ENCODE data around the gene RER1.

RER1 gene

GRCh38 chr1:2350501-2350900, 41.1 kb upstream of the RER1 start:
- Mint-ChIP-seq H3K9me3 (no peaks in the 10 kb centered on the region), H3K27me3 (peaks cover 2% of the 10 kb centered on the region), H3K4me3 (no peak overlapping the region), H3K4me1 (peaks cover 2% of the 10 kb centered on the region), H3K36me3 (no peaks in the 10 kb centered on the region), H3K27ac (no peak overlapping the region)
- DNase-seq (ENCODE audit: low spot score in 2 of 2): no peak
- no peak for ATAC-seq (ENCODE audit: low read depth)

DNA sequence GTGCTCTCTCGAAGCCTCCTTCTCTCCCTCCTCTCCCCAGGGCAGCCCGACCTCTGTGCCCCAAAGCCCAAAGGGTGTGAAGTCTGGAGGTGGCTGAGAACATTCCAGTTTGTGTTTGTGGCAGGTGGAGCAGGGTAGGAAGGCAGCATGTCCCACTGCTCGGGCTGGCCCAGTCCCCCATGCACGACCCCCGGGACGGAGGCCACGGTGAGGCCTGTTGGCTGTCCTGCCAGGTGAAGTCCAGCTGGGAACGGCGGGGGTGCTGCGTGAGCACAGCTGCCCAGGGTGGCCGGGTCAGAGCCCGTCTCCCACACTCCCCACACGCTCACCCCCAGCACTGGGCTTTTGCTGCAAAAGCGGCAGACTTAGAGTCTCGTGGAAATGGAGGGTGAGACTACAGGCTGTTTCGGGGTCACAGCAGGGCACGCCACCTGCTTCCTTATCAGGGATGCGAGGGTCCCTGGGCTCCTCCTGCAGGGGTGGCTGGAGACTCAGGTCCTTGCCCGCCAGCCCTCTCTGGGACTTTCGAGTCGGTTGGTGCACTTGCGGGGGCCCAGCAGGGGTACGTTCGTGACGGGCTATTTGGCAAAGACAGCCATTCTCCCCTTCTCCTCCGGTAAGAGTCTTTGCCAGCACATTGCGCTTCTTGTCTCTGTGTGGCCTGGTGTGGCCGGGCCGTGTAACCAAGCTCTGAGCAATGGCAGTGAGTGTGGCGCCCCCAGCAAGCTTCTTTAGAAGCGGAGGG, 40.6 kb upstream of the RER1 start:
- DNase-seq (ENCODE audit: low spot score in 2 of 2): no peak
- H3K4me3 Mint-ChIP-seq: no peak overlapping the region

DNA sequence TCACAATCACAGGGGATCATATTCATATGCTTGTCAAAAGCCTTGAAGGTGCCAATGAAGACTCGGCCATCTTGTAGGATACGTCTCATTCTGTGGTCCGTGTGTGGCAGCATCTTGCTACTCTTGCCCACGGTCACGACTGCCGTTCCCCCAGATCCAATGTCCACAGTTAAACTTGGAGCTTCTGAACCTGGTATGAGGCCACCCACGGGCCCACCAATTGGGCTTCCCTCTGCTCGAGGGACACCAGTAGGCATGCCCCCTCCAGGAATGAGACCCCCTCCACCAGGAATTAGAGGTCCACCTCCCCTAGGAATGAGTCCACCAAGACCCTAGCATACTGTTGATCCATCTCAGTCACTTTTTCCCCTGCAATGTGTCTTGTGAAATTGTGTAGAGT, 39.9 kb upstream of the RER1 start:
- DNase-seq (ENCODE audit: low spot score in 2 of 2): no peak
- H3K27me3 Mint-ChIP-seq: peaks cover 2% of the 10 kb centered on the region
- H3K9me3 Mint-ChIP-seq: no peaks in the 10 kb centered on the region
- H3K36me3 Mint-ChIP-seq: no peaks in the 10 kb centered on the region
- no peak overlapping the region for H3K27ac Mint-ChIP-seq
- H3K4me1 Mint-ChIP-seq: peaks cover 2% of the 10 kb centered on the region
- no peak overlapping the region for H3K4me3 Mint-ChIP-seq
- ATAC-seq (ENCODE audit: low read depth): no peak

More for the DNA sequence above, 40.6 kb upstream of the RER1 start:
- no peak overlapping the region for H3K27ac Mint-ChIP-seq
- H3K4me1 Mint-ChIP-seq: peaks cover 2% of the 10 kb centered on the region
- no peak for ATAC-seq (ENCODE audit: low read depth)
- H3K9me3 Mint-ChIP-seq: no peaks in the 10 kb centered on the region
- H3K36me3 Mint-ChIP-seq: no peaks in the 10 kb centered on the region
- H3K27me3 Mint-ChIP-seq: peaks cover 2% of the 10 kb centered on the region

DNA sequence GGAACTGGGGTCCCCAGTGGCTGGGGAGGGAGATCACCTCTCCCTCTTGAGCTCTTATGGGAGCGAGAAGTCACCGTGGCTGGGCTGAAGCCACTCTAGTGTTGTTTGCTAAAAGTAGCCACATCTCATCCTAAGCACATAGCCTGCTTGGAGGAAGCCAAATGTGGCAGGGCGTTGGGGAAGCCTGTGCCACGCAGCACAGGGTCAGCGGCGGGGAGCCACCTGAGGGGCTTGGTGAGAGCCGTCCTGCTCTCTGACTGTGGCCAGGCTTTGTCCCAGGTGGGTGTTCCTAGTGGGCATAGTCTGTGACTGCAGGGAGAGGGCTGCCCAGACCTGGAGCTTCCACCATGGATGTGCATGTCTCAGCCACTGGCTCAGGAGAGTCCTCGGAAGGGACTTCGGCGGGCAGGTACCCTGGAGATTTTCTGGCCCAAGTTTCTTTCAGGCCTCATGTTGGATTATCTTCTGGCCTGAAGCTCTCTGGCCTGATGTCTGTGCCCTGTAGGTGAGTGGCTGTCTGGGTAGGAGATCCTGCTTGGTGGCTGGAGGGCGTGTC, 39.2 kb upstream of the RER1 start:
- no peak overlapping the region for H3K27ac Mint-ChIP-seq
- H3K9me3 Mint-ChIP-seq: no peaks in the 10 kb centered on the region
- H3K4me1 Mint-ChIP-seq: peaks cover 2% of the 10 kb centered on the region
- H3K36me3 Mint-ChIP-seq: no peaks in the 10 kb centered on the region
- H3K4me3 Mint-ChIP-seq: no peak overlapping the region
- peaks cover 2% of the 10 kb centered on the region for H3K27me3 Mint-ChIP-seq
- no peak for ATAC-seq (ENCODE audit: low read depth)
- no peak for DNase-seq (ENCODE audit: low spot score in 2 of 2)

DNA sequence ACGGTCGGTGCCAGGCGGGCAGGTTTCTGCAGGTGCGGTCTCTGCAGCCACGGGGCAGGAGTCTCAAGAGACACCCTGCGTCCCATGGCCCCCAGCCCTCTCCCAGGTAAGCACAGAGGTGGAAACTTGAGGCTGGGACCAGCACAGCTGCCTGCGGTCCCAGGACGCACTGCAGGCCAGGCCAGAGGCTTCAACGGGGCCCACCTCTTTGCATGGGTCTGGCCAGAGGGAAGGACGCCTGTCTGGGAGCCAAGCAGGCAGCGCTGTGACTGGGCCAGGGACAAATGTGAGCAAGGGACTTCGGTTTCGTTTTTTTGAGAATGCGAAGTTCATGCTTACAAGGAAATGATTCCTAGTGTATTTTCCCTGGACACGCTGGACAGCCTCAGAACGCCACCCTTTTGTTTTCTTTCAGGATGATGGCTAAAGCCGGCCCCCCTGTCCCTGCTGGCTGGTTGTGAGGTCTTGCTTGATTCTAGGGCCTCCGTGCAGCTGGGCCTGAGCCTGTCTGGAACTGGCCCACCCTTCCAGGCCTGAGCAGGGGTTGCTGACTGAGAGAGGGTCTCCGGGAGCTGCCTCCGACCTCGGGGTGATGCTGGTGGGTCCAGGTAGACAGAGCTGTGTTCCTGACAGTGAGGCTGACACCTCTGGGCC, 38.6 kb upstream of the RER1 start:
- peaks cover 2% of the 10 kb centered on the region for H3K27me3 Mint-ChIP-seq
- H3K27ac Mint-ChIP-seq: no peak overlapping the region
- peaks cover 2% of the 10 kb centered on the region for H3K4me1 Mint-ChIP-seq
- H3K4me3 Mint-ChIP-seq: no peak overlapping the region
- no peak for ATAC-seq (ENCODE audit: low read depth)
- H3K36me3 Mint-ChIP-seq: no peaks in the 10 kb centered on the region
- DNase-seq (ENCODE audit: low spot score in 2 of 2): no peak
- H3K9me3 Mint-ChIP-seq: no peaks in the 10 kb centered on the region

- H3K27ac Mint-ChIP-seq: no peak overlapping the region
- no peaks in the 10 kb centered on the region for H3K9me3 Mint-ChIP-seq
- peaks cover 2% of the 10 kb centered on the region for H3K27me3 Mint-ChIP-seq
- H3K4me1 Mint-ChIP-seq: peaks cover 2% of the 10 kb centered on the region
- no peaks in the 10 kb centered on the region for H3K36me3 Mint-ChIP-seq
- no peak for DNase-seq (ENCODE audit: low spot score in 2 of 2)
- no peak overlapping the region for H3K4me3 Mint-ChIP-seq
- no peak for ATAC-seq (ENCODE audit: low read depth)
Observed at GRCh38 chr1:2353551-2354438, 37.8 kb upstream of the RER1 start.

GRCh38 chr1:2354511-2355372, 36.9 kb upstream of the RER1 start:
- no peaks in the 10 kb centered on the region for H3K9me3 Mint-ChIP-seq
- H3K36me3 Mint-ChIP-seq: peaks cover 5% of the 10 kb centered on the region
- H3K4me1 Mint-ChIP-seq: peaks cover 4% of the 10 kb centered on the region
- H3K27me3 Mint-ChIP-seq: peaks cover 2% of the 10 kb centered on the region
- DNase-seq (ENCODE audit: low spot score in 2 of 2) (no peak), ATAC-seq (ENCODE audit: low read depth) (no peak)
- H3K4me3 Mint-ChIP-seq: no peak overlapping the region
- H3K27ac Mint-ChIP-seq: no peak overlapping the region

GRCh38 chr1:2355373-2356261, 36.0 kb upstream of the RER1 start:
- Mint-ChIP-seq H3K9me3 (no peaks in the 10 kb centered on the region), H3K27me3 (peaks cover 2% of the 10 kb centered on the region), H3K4me3 (no peak overlapping the region), H3K27ac (no peak overlapping the region), H3K36me3 (peaks cover 10% of the 10 kb centered on the region), H3K4me1 (peaks cover 4% of the 10 kb centered on the region)
- DNase-seq (ENCODE audit: low spot score in 2 of 2): no peak
- no peak for ATAC-seq (ENCODE audit: low read depth)

DNA sequence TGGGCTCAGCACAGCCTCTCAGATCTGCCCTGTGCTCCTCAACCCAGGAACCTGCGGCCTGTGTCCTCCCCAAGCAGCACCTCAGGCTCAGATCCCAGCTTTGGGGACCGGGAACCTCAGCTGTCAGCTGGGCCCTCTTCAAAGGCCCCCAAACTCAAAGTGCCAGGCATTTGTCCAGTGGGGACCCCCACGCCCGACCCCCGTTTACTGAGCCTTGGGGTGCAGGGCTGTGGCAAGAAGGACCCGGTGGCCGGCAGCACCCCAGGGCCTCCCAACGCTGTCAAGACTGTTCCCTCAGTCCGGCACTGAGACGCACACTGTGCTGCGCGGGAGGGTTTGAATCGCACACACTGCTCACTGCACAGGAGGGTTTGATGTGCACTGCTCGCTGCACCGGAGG, 35.2 kb upstream of the RER1 start:
- H3K9me3 Mint-ChIP-seq: no peaks in the 10 kb centered on the region
- no peak overlapping the region for H3K4me3 Mint-ChIP-seq
- ATAC-seq (ENCODE audit: low read depth): no peak
- no peak overlapping the region for H3K27ac Mint-ChIP-seq
- peaks cover 4% of the 10 kb centered on the region for H3K4me1 Mint-ChIP-seq
- no peak for DNase-seq (ENCODE audit: low spot score in 2 of 2)
- H3K36me3 Mint-ChIP-seq: peaks cover 12% of the 10 kb centered on the region
- H3K27me3 Mint-ChIP-seq: peaks cover 2% of the 10 kb centered on the region

DNA sequence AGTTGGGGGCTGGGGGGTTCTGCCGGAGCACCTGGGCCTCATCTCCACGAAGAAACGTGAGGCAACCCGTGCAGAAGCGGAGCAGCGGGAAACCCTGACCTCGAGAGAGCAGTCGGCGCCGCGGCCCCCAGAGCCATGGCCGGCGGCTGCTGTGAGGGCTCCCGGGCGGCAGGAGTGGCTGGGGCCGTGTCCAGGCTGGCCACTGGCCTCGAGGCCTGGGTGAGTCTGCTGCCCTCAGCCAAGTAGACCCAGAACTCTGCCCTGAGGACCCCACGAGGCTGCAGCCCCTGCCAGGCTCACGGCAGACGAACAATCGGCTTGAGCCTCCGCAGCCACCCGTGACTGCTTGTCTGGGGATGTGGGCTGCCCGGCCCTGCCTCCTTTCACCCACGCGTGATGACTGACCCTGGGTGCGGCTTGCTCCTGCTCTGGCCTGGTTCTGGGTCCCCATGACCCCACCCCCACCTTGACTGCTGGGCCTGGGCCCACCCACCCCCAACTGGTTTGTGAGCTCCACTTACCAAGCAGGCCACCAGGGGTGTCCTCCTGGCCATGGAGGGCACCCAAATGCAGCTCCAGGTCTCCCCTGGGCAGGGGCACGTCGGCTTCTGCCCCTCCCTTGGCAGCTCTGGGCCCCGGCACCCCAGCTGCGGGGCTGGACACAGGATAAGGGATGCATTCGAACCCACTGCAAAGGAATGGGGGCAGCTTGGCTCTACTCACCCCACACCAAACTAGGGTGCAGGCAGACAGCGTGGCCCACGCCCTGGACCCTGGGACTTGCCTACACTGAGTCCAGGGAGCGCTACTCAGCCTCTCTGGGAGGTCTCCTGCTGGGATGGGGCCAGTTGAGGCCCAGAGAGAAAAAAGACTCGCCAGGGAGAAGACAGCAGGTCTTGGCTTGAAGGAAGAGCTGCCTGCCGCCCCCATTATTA, 34.5 kb upstream of the RER1 start:
- Mint-ChIP-seq H3K36me3 (peaks cover 13% of the 10 kb centered on the region), H3K4me3 (no peak overlapping the region), H3K9me3 (peaks cover 2% of the 10 kb centered on the region), H3K27ac (no peak overlapping the region), H3K27me3 (peaks cover 2% of the 10 kb centered on the region), H3K4me1 (peaks cover 4% of the 10 kb centered on the region)
- ATAC-seq (ENCODE audit: low read depth): no peak
- DNase-seq (ENCODE audit: low spot score in 2 of 2): no peak

DNA sequence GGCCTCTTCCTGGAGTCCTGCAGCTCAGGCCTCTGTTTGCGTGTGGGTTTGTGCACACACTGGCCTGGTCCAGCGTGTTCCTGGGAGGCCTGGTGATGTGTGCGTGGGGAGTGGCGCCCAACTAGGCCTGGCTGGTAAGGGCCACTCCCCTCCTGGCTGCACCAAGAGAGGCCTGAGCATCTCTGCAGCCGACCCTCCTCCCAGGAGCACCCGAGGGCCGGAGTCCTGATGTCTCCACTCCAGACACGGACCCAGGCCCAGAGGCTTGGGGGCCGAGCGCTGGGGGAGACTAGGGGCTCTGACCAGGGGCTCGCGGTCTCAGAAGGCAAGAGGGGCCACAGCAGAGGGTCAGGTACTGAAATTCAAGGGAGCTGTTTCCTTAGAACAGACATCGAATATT, 33.6 kb upstream of the RER1 start:
- no peak for DNase-seq (ENCODE audit: low spot score in 2 of 2)
- Mint-ChIP-seq H3K4me1 (peaks cover 4% of the 10 kb centered on the region), H3K4me3 (no peak overlapping the region), H3K27ac (no peak overlapping the region), H3K36me3 (peaks cover 17% of the 10 kb centered on the region), H3K27me3 (peaks cover 2% of the 10 kb centered on the region), H3K9me3 (peaks cover 5% of the 10 kb centered on the region)
- ATAC-seq (ENCODE audit: low read depth): no peak

Data from memory B cell (primary cell).